H1 (cell line): ENCODE data around the gene COG4. TPM values are rescaled to one million over a fixed set of nuclear protein-coding genes. Genes with fewer than 3 reads are reported as not detected.

ENCODE experiments used
- ASH2L ChIP-seq: fragments of 200-600, 300-600 bp; sonication (generic); IDR thresholded peaks from one replicate; pipeline ENCODE4 v1.7.1; 2017; ENCODE audit warnings: low read length
- CBX5 ChIP-seq: fragments of 300-800, 300-1000 bp; sonication (generic); IDR thresholded peaks from 2 replicates; pipeline ENCODE4 v1.7.1; 2016; ENCODE audit warnings: antibody characterized with exemption, low read length, low read depth
- CEBPB ChIP-seq: IDR thresholded peaks from 2 replicates; pipeline ENCODE4 v1.6.1; 2012; ENCODE audit warnings: low read depth, low read length
- CHD2 ChIP-seq: IDR thresholded peaks from 2 replicates; pipeline ENCODE4 v1.6.1; 2012; ENCODE audit warnings: low read length, improper control_type of control experiment
- CREB1 ChIP-seq: IDR thresholded peaks from 2 replicates; pipeline ENCODE4 v1.6.1; 2012; ENCODE audit warnings: inconsistent platforms
- EP300 ChIP-seq, 2 experiments: IDR thresholded peaks; 1 replicate in 1 of 2; 2 replicates in 1 of 2; pipeline ENCODE4 v1.6.1; 2011 to 2012; ENCODE audit warnings: low read depth in 2 of 2, low read length in 2 of 2, mild to moderate bottlenecking in 2 of 2, borderline replicate concordance in 1 of 2, inconsistent platforms in 1 of 2, moderate library complexity in 1 of 2
- EZH2 ChIP-seq: fragments of 200-600 bp; sonication (generic); IDR thresholded peaks from 2 replicates; pipeline ENCODE4 v1.7.1; 2012; ENCODE audit warnings: low read depth, mild to moderate bottlenecking, moderate library complexity, low read length, inconsistent platforms; ENCODE audit not compliant: severe bottlenecking
- JUND ChIP-seq: IDR thresholded peaks from 2 replicates; pipeline ENCODE4 v1.6.1; 2011; ENCODE audit warnings: mild to moderate bottlenecking, improper control_type of control experiment, low read length
- KDM4A ChIP-seq: IDR thresholded peaks from one replicate; pipeline ENCODE4 v1.7.1; 2012; ENCODE audit warnings: low read depth, mild to moderate bottlenecking, moderate library complexity, low read length, inconsistent platforms; ENCODE audit not compliant: severe bottlenecking
- MAX ChIP-seq: IDR thresholded peaks from 2 replicates; pipeline ENCODE4 v1.6.1; 2012; ENCODE audit warnings: inconsistent platforms
- NANOG ChIP-seq: IDR thresholded peaks from 2 replicates; pipeline ENCODE4 v1.6.1; 2011; ENCODE audit warnings: low read length, low read depth, mild to moderate bottlenecking, inconsistent platforms; ENCODE audit not compliant: insufficient read depth, poor library complexity, severe bottlenecking
- RAD21 ChIP-seq, 2 experiments: IDR thresholded peaks in 1 of 2; conservative IDR thresholded peaks in 1 of 2; 2 replicates each; pipeline ENCODE4 v1.6.1; 2011; ENCODE audit warnings: low read depth in 2 of 2, low read length in 2 of 2, improper control_type of control experiment in 1 of 2, inconsistent platforms in 1 of 2, mild to moderate bottlenecking in 1 of 2, moderate library complexity in 1 of 2
- RNF2 ChIP-seq: fragments of 200-900, 300-1000 bp; sonication (generic); IDR thresholded peaks from 2 replicates; pipeline ENCODE4 v1.7.1; 2016; ENCODE audit warnings: borderline replicate concordance, low read depth, mild to moderate bottlenecking, antibody characterized with exemption, low read length; ENCODE audit not compliant: poor library complexity, severe bottlenecking; ENCODE audit errors: missing control alignments
- SAP30 ChIP-seq: fragments of 300-600 bp; sonication (generic); IDR thresholded peaks from 2 replicates; pipeline ENCODE4 v1.7.1; 2012; ENCODE audit warnings: low read length, moderate library complexity, mild to moderate bottlenecking, inconsistent platforms; ENCODE audit not compliant: insufficient read depth, insufficient replicate concordance
- SIX5 ChIP-seq: IDR thresholded peaks from 2 replicates; pipeline ENCODE4 v1.6.1; 2011; ENCODE audit warnings: mild to moderate bottlenecking, low read depth, low read length
- SP1 ChIP-seq: IDR thresholded peaks from 2 replicates; pipeline ENCODE4 v1.6.1; 2011; ENCODE audit warnings: low read depth, low read length
- TAF1 ChIP-seq: IDR thresholded peaks from 2 replicates; pipeline ENCODE4 v1.6.1; 2011; ENCODE audit warnings: mild to moderate bottlenecking, low read depth, low read length
- TBP ChIP-seq: IDR thresholded peaks from 2 replicates; pipeline ENCODE4 v1.6.1; 2011; ENCODE audit warnings: low read depth, low read length, improper control_type of control experiment
- TEAD4 ChIP-seq: IDR thresholded peaks from 2 replicates; pipeline ENCODE4 v1.6.1; 2012; ENCODE audit warnings: low read depth, low read length, inconsistent platforms, mixed read lengths
- ZNF274 ChIP-seq: IDR thresholded peaks from 2 replicates; pipeline ENCODE4 v1.7.0; 2012; ENCODE audit warnings: low read length, borderline replicate concordance; ENCODE audit errors: extremely low read depth
- polyA plus RNA-seq, 7 experiments: library from polyadenylated mRNA; depleted of rRNA in 3 of 7; stranded (reverse) in 5 of 7; unstranded in 2 of 7; fragments of >200 nt in 5 of 7; fragments of 200-250 nt in 2 of 7; gene quantifications; 1 replicate in 5 of 7; 2 replicates in 1 of 7; 4 replicates in 1 of 7; pipeline versions ENCODE4 v1.2.1 to v1.2.3, GENCODE V29; 2011 to 2013; ENCODE audit warnings: missing spikeins in 2 of 7, mixed read lengths in 2 of 7
- total RNA-seq: library from RNA; stranded (reverse); fragmentation: NEBNext Ultra II Directional; extraction: Animal tissue kit (Norgen Biotek cat#: 25700); gene quantifications from 2 replicates; pipeline ENCODE4 v1.2.1, GENCODE V29; 2021
- TF ChIP-seq, protein P1 (sequence below): IDR thresholded peaks from 2 replicates; pipeline ENCODE4 v1.6.1; 2011; ENCODE audit warnings: low read depth, mild to moderate bottlenecking, low read length; ENCODE audit not compliant: insufficient read depth

The COG4 gene
- total and polyA plus RNA-seq, 2 of the 8 experiments (the other 6 are each of a cell fraction or from before 2014, with no cell fraction given), result 46.1 to 50.2 TPM

DNA sequence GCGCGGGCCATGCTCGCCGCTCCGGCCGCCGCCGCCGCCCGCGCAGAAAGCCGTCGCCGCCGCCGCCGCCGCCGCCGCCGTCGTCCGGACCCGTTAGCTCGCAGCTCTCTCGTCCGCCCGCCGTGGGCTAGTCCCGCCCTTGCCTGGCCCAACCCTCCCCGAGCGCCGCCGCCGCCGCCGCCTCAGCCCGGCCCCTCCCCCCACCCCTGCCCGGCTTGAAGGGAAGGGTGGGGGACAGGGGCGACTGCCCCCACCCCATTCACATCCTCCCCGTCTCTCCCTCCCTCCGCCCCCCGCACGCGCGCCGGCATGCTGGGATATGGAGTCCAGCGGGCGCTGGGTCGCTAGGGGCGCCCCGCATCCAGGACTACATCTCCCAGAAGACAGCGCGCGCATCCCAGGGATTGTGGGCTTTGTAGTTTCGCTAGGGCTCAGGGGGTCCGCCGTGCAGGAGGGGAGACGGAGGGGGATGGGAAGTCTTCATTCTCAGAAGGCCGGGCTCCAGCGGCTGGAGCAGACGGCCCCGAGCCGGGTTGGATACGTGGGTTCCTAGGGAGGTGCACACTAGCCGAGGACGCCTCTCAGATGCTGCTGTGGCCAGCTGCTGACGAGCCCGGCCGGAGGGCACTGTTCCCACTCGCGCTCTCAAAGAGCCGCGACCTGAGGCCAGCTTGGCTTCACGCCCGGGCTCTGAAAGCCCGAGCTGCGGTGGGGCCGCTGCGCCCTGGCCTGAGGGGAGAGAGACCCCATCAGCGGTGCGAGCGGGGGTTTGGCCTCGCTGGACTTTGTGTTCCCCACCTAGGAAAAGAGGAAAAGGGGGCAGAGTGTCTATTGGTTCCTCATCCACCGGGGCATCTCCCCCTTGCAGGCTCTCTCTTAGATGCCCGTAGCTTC, 84.1 kb downstream of the COG4 start, which contains the start of gene ST3GAL2 (continued):
- TF ChIP-seq, protein P1, sequence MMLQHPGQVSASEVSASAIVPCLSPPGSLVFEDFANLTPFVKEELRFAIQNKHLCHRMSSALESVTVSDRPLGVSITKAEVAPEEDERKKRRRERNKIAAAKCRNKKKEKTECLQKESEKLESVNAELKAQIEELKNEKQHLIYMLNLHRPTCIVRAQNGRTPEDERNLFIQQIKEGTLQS, result 0 out of 2 replicates have a peak, but pooled peaks have one; percentile 53
- TF ChIP-seq EP300 (IDR thresholded peaks at IDR 0.05; ENCODE audit: borderline replicate concordance in 1 of 2, low read depth in 2 of 2, low read length in 2 of 2), result peak in 1 of 2 experiments; percentile 53; a peak in 1 of 3 replicates
- no peak for TF ChIP-seq SAP30
- peak; percentile 76 for TF ChIP-seq ASH2L
- TF ChIP-seq MAX, result peak; percentile 19; the same call in 1 of the 2 replicates
- TF ChIP-seq SIX5, result peak; percentile 100
- TF ChIP-seq ZNF274, result no peak
- peak; percentile 56; the same call in 1 of the 2 replicates for TF ChIP-seq TBP
- TF ChIP-seq NANOG, result peak; percentile 40
- TF ChIP-seq CHD2, result peak; percentile 83
- TF ChIP-seq CREB1, result peak; percentile 78
- TF ChIP-seq CEBPB, result no peak
- no peak for TF ChIP-seq JUND
- TF ChIP-seq TAF1, result peak; percentile 84
- peak; percentile 79 for TF ChIP-seq KDM4A
- no peak for TF ChIP-seq CBX5
- peak; percentile 58; the same call in 1 of the 2 replicates for TF ChIP-seq SP1
- no peak for TF ChIP-seq EZH2
- no peak for TF ChIP-seq RNF2
- no peak for TF ChIP-seq RAD21 (IDR thresholded peaks at IDR 0.05 in 1 of 2, conservative IDR thresholded peaks at IDR 0.05 in 1 of 2; ENCODE audit: low read depth in 2 of 2, low read length in 2 of 2)
- peak; percentile 38; the same call in 1 of the 2 replicates for TF ChIP-seq TEAD4
